Astrocyte of the spinal cord (primary cell): ENCODE results near the gene SLC22A5.

Experiments
- DNase-seq: peaks from one replicate; pipeline ENCODE4 v3.0.0; 2011; ENCODE audit warnings: low read depth, low spot score
- H3K4me3 ChIP-seq: 2 replicates; pipeline ENCODE4 v1.5.1; 2011; ENCODE audit warnings: low read depth, mild to moderate bottlenecking, low read length, moderate library complexity
- CTCF ChIP-seq: IDR thresholded peaks from 2 replicates; pipeline ENCODE4 v1.5.1; 2012; ENCODE audit warnings: low read depth, mild to moderate bottlenecking, low read length, inconsistent platforms
- in situ Hi-C: cut with HindIII; loops from 2 replicates; pipeline ENCODE4 v1.10.0; 2017; ENCODE audit warnings: low sequenced_read_pairs

The SLC22A5 gene

DNA sequence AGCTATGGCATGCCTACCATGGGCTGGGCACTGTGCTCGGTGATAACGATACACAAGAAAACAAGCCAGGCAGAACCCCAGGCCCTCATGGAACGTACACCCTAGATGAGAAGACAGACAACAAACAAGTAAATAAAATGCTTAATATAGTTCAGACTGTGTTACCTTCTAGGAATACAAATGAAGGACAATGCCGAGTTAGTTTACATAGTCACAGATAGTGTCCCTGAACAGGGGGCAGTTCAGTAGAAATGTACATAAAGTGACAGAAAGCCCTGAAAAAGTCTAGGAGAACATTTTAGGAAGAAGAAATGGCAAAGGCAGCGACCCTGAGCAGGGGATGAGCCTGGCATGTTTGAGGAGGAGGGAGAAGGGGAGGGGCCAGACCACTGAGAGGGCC, 21.7 kb downstream of the SLC22A5 start:
- DNase-seq = no peak
- no peak overlapping the region for H3K4me3 ChIP-seq
- in situ Hi-C loops = no loop called here
- TF ChIP-seq CTCF = no peak

- TF ChIP-seq CTCF = no peak
- H3K4me3 ChIP-seq = no peak overlapping the region
- in situ Hi-C loops = no loop called here
Measured at GRCh38 chr5:132391870-132392269, 22.4 kb downstream of the SLC22A5 start.

DNA sequence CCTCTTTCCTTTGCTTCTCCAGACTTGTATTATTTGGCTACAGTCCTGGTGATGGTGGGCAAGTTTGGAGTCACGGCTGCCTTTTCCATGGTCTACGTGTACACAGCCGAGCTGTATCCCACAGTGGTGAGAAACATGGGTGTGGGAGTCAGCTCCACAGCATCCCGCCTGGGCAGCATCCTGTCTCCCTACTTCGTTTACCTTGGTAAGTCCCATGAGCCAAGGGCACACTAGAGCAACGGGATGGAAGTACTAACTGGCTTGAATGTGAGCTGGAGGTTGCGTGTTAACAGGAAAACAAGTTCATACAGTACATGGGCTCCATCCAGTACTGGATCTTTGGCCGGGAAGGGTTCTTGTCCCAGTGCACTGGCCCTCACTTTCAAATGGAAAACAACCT, 22.9 kb downstream of the SLC22A5 start:
- in situ Hi-C loops = no loop called here
- TF ChIP-seq CTCF = no peak
- no peak overlapping the region for H3K4me3 ChIP-seq
- no peak for DNase-seq

More at GRCh38 chr5:132391870-132392269, 22.4 kb downstream of the SLC22A5 start:
- no peak for DNase-seq

GRCh38 chr5:132392978-132393825, 23.7 kb downstream of the SLC22A5 start:
- no peak for DNase-seq
- in situ Hi-C loops = no loop called here
- no peak overlapping the region for H3K4me3 ChIP-seq
- no peak for TF ChIP-seq CTCF

GRCh38 chr5:132394667-132395259, 25.3 kb downstream of the SLC22A5 start:
- in situ Hi-C loops = no loop called here

DNA sequence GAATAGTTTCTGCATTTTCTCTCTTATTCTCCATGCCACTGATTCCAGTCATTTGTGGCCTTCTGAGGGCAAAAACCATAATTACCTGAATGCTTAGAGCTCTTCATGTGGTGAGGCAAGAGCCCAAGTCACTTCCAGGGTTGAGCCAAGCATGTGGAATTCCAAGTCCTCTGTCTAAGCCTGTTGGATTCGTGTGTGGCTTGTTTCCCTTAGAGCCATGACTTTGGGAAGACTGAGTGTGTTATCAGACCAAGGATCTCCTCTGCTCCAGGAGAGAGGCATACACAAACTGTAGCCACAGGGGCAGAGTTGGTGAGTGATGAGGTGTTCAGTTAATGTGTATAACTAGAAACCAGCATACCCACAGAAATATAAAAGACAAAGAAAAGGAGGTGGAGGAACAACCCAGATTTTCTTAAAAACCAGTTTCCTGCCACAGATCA, 27.1 kb downstream of the SLC22A5 start:
- in situ Hi-C loops = no loop called here
- H3K4me3 ChIP-seq = no peak overlapping the region
- TF ChIP-seq CTCF = no peak
- no peak for DNase-seq

More at GRCh38 chr5:132394667-132395259, 25.3 kb downstream of the SLC22A5 start:
- no peak for DNase-seq
- TF ChIP-seq CTCF = no peak
- no peak overlapping the region for H3K4me3 ChIP-seq
